K562 (cell line): ENCODE data around the gene NUP205. TPM values are rescaled to one million over a fixed set of nuclear protein-coding genes. Genes with fewer than 3 reads are reported as not detected.

Experiments
- BRCA1 ChIP-seq, 2 experiments: fragments of 450-650 bp in 1 of 2; sonication (generic) in 1 of 2; formaldehyde crosslinking in 1 of 2; IDR thresholded peaks; 2 replicates each; pipeline versions ENCODE4 v1.5.0 to v1.6.1; 2017 to 2020; ENCODE audit warnings: mild to moderate bottlenecking in 1 of 2, missing genetic modification reagents in 1 of 2
- CBX3 ChIP-seq, 2 experiments: IDR thresholded peaks; 1 replicate in 1 of 2; 2 replicates in 1 of 2; pipeline ENCODE4 v1.6.1; 2012; ENCODE audit warnings: inconsistent platforms in 2 of 2, low read length in 2 of 2, borderline replicate concordance in 1 of 2, control low read depth in 1 of 2
- CHAMP1 ChIP-seq: fragments of 450-650 bp; IDR thresholded peaks from 2 replicates; pipeline ENCODE4 v1.6.1; 2016; ENCODE audit warnings: mild to moderate bottlenecking
- GTF2E2 ChIP-seq: fragments of 200-800 bp; sonication (Bioruptor generic); IDR thresholded peaks from 2 replicates; pipeline ENCODE4 v1.6.1; 2016; ENCODE audit warnings: missing genetic modification characterization, missing compliant biosample characterization
- HDAC2 ChIP-seq: fragments of 450-650 bp; IDR thresholded peaks from 2 replicates; pipeline ENCODE4 v1.6.1; 2016; ENCODE audit warnings: mild to moderate bottlenecking
- HDAC3 ChIP-seq: fragments of 450-650 bp; IDR thresholded peaks from 2 replicates; pipeline ENCODE4 v1.6.1; 2018; ENCODE audit warnings: borderline replicate concordance, mild to moderate bottlenecking, moderate library complexity; ENCODE audit not compliant: partially characterized antibody
- HOMEZ ChIP-seq: fragments of 250-450 bp; sonication (Bioruptor Pico); IDR thresholded peaks from 2 replicates; pipeline ENCODE4 v1.4.0; 2020; ENCODE audit warnings: mild to moderate bottlenecking, moderate library complexity
- MBD2 ChIP-seq: sonication (generic); IDR thresholded peaks from 2 replicates; pipeline ENCODE4 v1.6.1; 2016; ENCODE audit warnings: low read depth, borderline replicate concordance
- MTA3 ChIP-seq: fragments of 450-650 bp; formaldehyde crosslinking; IDR thresholded peaks from 2 replicates; pipeline ENCODE4 v1.6.1; 2017; ENCODE audit warnings: mild to moderate bottlenecking, borderline replicate concordance
- NCOA2 ChIP-seq, 2 experiments: fragments of 450-650 bp; IDR thresholded peaks; 2 replicates each; pipeline ENCODE4 v1.6.1; 2018; ENCODE audit warnings: mild to moderate bottlenecking in 2 of 2, moderate library complexity in 1 of 2; ENCODE audit not compliant: partially characterized antibody in 2 of 2
- RBFOX2 ChIP-seq: fragments of 200-400 bp; formaldehyde crosslinking; IDR thresholded peaks from 2 replicates; pipeline ENCODE4 v1.6.1; 2017; ENCODE audit warnings: low read depth, mild to moderate bottlenecking, low read length, moderate library complexity
- RBM15 ChIP-seq: fragments of 200-400 bp; formaldehyde crosslinking; IDR thresholded peaks from 2 replicates; pipeline ENCODE4 v1.6.1; 2018; ENCODE audit warnings: mild to moderate bottlenecking, low read length, moderate library complexity; ENCODE audit not compliant: insufficient read depth
- THRA ChIP-seq: fragments of 450-650 bp; IDR thresholded peaks from 2 replicates; pipeline ENCODE4 v1.6.1; 2017; ENCODE audit warnings: mild to moderate bottlenecking, moderate library complexity
- ZBTB7A ChIP-seq: IDR thresholded peaks from 2 replicates; pipeline ENCODE4 v1.6.1; 2011; ENCODE audit warnings: low read depth, mild to moderate bottlenecking, low read length, moderate library complexity, borderline replicate concordance; ENCODE audit not compliant: control insufficient read depth
- ZC3H11A ChIP-seq: IDR thresholded peaks from 2 replicates; pipeline ENCODE4 v1.6.1; 2012; ENCODE audit warnings: low read depth, low read length, improper control_type of control experiment
- ZNF23 ChIP-seq: fragments of 250-450 bp; sonication (Bioruptor Pico); IDR thresholded peaks from 2 replicates; pipeline ENCODE4 v1.4.0; 2020; ENCODE audit warnings: mild to moderate bottlenecking
- ZNF507 ChIP-seq: conservative IDR thresholded peaks from 2 replicates; pipeline ENCODE4 v1.6.1; 2017; ENCODE audit warnings: missing genetic modification characterization, missing compliant biosample characterization
- ZNF764 ChIP-seq: fragments of 250-450 bp; sonication (Bioruptor Pico); IDR thresholded peaks from 2 replicates; pipeline ENCODE4 v1.4.0; 2020; ENCODE audit warnings: low read depth, mild to moderate bottlenecking, moderate library complexity
- ZSCAN29 ChIP-seq: fragments of 450-650 bp; IDR thresholded peaks from 2 replicates; pipeline ENCODE4 v1.6.1; 2017
- polyA plus RNA-seq, 8 experiments: library from polyadenylated mRNA; depleted of rRNA in 4 of 8; stranded (reverse) in 5 of 8; unstranded in 3 of 8; fragments of >200 nt; fragmentation: Nextera tagmentation in 2 of 8; fragmentation: Illumina TruSeq in 1 of 8; extraction: Ambion mirVana in 2 of 8; extraction: Trizol in 1 of 8; gene quantifications; 2 replicates each; pipeline versions ENCODE4 v1.2.1 to v1.2.3, GENCODE V29; 2011 to 2014; ENCODE audit warnings: inconsistent platforms in 1 of 8, missing spikeins in 1 of 8
- total RNA-seq, 7 experiments: library from RNA; depleted of rRNA in 6 of 7; stranded (reverse); fragments of >200 nt in 6 of 7; fragmentation: Illumina TruSeq in 2 of 7; extraction: Trizol in 2 of 7; gene quantifications; 2 replicates each; pipeline versions ENCODE4 v1.2.1 to v1.2.3, GENCODE V29; 2011 to 2021; ENCODE audit warnings: low replicate concordance in 1 of 7
- TF ChIP-seq, protein P1 (sequence below): fragments of 250-450 bp; sonication (Bioruptor Pico); IDR thresholded peaks from 2 replicates; pipeline ENCODE4 v1.4.0; 2020; ENCODE audit warnings: mild to moderate bottlenecking, moderate library complexity, borderline replicate concordance

NUP205 gene
- total and polyA plus RNA-seq, 9 of the 15 experiments (the other 6 are each of a cell fraction or from before 2014, with no cell fraction given): 101 to 282 (median 193) TPM

DNA sequence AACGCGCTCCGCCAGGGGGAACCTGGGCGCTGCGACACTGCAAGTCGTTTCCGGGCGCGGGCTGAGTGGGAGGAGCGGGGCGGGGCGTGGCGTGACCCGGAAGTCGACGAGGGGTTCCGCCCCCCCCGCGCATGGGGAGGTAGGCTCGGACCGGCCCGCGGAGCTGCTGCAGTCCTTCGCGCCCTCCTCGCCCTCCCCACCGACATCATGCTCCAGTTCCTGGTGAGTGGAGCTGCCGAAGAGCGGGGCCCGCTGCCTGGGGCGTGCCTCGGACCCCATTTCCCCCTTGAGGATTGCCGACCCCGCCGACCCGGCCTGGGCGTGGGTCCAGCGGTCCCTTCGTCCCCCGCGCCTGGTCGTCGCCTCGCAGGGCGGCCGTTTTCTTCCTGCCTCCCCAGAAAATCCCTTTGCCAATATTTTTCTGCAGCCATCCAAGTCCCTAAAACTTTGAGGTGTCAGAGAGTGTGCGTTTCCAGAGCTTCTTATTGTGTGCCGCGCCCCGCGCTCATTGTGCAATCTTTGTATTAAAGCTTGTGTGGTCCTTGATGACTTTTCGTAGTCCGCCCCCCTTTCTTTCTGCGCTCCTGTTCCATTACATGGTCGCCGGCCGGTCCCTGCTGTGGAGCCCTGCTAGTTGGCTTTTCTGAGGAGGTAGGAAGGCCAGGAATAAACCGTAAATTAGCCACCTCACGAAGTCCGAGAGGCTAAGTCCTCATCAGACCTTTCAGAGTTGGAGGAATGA is 104.8 kb downstream of the NUP205 start, which contains the start of gene STMP1 (continued):
- peak; percentile 95 for TF ChIP-seq GTF2E2 (tag)
- TF ChIP-seq CBX3 (IDR thresholded peaks at IDR 0.05; ENCODE audit: borderline replicate concordance in 1 of 2, low read length in 2 of 2): peak in 1 of 2 experiments; percentile 94; a peak in 2 of 3 replicates
- TF ChIP-seq, protein P1, sequence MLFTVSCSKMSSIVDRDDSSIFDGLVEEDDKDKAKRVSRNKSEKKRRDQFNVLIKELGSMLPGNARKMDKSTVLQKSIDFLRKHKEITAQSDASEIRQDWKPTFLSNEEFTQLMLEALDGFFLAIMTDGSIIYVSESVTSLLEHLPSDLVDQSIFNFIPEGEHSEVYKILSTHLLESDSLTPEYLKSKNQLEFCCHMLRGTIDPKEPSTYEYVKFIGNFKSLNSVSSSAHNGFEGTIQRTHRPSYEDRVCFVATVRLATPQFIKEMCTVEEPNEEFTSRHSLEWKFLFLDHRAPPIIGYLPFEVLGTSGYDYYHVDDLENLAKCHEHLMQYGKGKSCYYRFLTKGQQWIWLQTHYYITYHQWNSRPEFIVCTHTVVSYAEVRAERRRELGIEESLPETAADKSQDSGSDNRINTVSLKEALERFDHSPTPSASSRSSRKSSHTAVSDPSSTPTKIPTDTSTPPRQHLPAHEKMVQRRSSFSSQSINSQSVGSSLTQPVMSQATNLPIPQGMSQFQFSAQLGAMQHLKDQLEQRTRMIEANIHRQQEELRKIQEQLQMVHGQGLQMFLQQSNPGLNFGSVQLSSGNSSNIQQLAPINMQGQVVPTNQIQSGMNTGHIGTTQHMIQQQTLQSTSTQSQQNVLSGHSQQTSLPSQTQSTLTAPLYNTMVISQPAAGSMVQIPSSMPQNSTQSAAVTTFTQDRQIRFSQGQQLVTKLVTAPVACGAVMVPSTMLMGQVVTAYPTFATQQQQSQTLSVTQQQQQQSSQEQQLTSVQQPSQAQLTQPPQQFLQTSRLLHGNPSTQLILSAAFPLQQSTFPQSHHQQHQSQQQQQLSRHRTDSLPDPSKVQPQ: no peak
- TF ChIP-seq ZNF764 (CRISPR knock-in tag): no peak
- peak; percentile 100 for TF ChIP-seq RBFOX2
- TF ChIP-seq HOMEZ (CRISPR knock-in tag): no peak
- no peak for TF ChIP-seq RBM15
- TF ChIP-seq THRA: peak; percentile 34; the same call in 1 of the 2 replicates
- no peak for TF ChIP-seq ZNF23 (CRISPR knock-in tag)
- TF ChIP-seq ZSCAN29: peak; percentile 22; the same call in 1 of the 2 replicates
- TF ChIP-seq ZNF507: no peak
- no peak for TF ChIP-seq BRCA1 (IDR thresholded peaks at IDR 0.05)
- TF ChIP-seq BRCA1 (CRISPR knock-in tag; IDR thresholded peaks at IDR 0.05): no peak; the same call in none of the 2 replicates
- TF ChIP-seq MBD2: peak; percentile 91
- TF ChIP-seq HDAC2: no peak
- TF ChIP-seq CHAMP1: no peak; the same call in 1 of the 2 replicates
- peak; percentile 91 for TF ChIP-seq MTA3
- peak; percentile 78 for TF ChIP-seq ZBTB7A
- TF ChIP-seq HDAC3: no peak
- TF ChIP-seq ZC3H11A: peak; percentile 75; the same call in 1 of the 2 replicates
- TF ChIP-seq NCOA2 (IDR thresholded peaks at IDR 0.05; ENCODE audit: partially characterized antibody in 2 of 2): no peak
